NCI-H1092 treated with DMSO at 0.1 percent for 48 hours (cell line): ENCODE data around the gene DPYD.
"Not testable (repeated sequence)": the region's sequence is repeated elsewhere in the genome, so short reads cannot be mapped to it uniquely, and the experiment has no call there.

ENCODE experiments used
- DNase-seq: peaks from one replicate; lab custom pipeline; 2025; lab: John Stamatoyannopoulos, UW

Gene DPYD

GRCh38 chr1:97352936-97353382, 567.9 kb downstream of the DPYD start:
- DNase-seq, result no peak

GRCh38 chr1:97351846-97352245, 569.0 kb downstream of the DPYD start:
- no peak for DNase-seq

GRCh38 chr1:97350662-97351061, 570.2 kb downstream of the DPYD start:
- no peak for DNase-seq

- DNase-seq, result no peak
Measured at GRCh38 chr1:97350241-97350640, 570.6 kb downstream of the DPYD start.

GRCh38 chr1:97349794-97350193, 571.0 kb downstream of the DPYD start:
- DNase-seq, result not testable (repeated sequence)

- no peak for DNase-seq
Measured at GRCh38 chr1:97348599-97349265, 572.1 kb downstream of the DPYD start.

- no peak for DNase-seq
Measured at GRCh38 chr1:97340951-97341350, 579.9 kb downstream of the DPYD start.

GRCh38 chr1:97338347-97338746, 582.5 kb downstream of the DPYD start:
- no peak for DNase-seq

GRCh38 chr1:97337250-97338030, 583.4 kb downstream of the DPYD start:
- no peak for DNase-seq

GRCh38 chr1:97334454-97334853, 586.4 kb downstream of the DPYD start:
- DNase-seq, result no peak

- DNase-seq, result no peak
Measured at GRCh38 chr1:97332716-97333115, 588.1 kb downstream of the DPYD start.

GRCh38 chr1:97331165-97331564, 589.7 kb downstream of the DPYD start:
- no peak for DNase-seq

GRCh38 chr1:97314685-97315084, 606.1 kb downstream of the DPYD start:
- no peak for DNase-seq

- DNase-seq, result no peak
Measured at GRCh38 chr1:97308131-97308530, 612.7 kb downstream of the DPYD start.

GRCh38 chr1:97307568-97307967, 613.3 kb downstream of the DPYD start:
- DNase-seq, result no peak

GRCh38 chr1:97307151-97307550, 613.7 kb downstream of the DPYD start:
- DNase-seq, result no peak

- DNase-seq, result no peak
Measured at GRCh38 chr1:97306504-97306903, 614.3 kb downstream of the DPYD start.

GRCh38 chr1:97304366-97304765, 616.5 kb downstream of the DPYD start:
- DNase-seq, result no peak

GRCh38 chr1:97298966-97299365, 621.9 kb downstream of the DPYD start:
- no peak for DNase-seq

GRCh38 chr1:97297611-97298010, 623.2 kb downstream of the DPYD start:
- DNase-seq, result no peak

- DNase-seq, result no peak
Measured at GRCh38 chr1:97281962-97282361, 638.9 kb downstream of the DPYD start.

GRCh38 chr1:97277891-97278654, 642.8 kb downstream of the DPYD start:
- no peak for DNase-seq
